ENCODE results near the gene AKNA. TPM values are rescaled to one million over a fixed set of nuclear protein-coding genes. Genes with fewer than 3 reads are reported as not detected.

The AKNA gene
- polyA plus RNA-seq, 1 donor from 2014 or later: 1.2 TPM

DNA sequence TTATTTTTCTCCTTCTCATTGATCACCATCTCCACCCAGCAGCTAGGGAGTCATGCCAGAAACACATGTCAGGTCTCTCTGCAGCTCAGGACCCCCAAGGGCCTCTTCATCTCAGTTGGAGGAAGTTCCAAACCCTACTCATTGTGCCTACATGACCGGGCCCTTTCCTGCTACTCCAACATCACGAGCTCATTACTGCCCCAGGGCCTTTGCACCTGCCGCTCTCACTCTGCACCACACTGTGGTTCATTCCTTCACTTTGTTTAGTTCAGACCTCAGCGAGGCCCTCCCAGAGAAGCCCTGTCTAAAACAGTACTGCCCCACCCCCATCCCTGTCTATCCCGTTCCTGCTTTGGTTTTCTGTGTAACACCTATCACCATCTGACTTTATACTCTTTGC lies 22.1 kb upstream of the AKNA start:
- Histone ChIP-seq H3K9me3 (ENCODE audit: low read length) (no peaks in the 10 kb centered on the region), H3K4me2 (ENCODE audit: low read length) (no peak overlapping the region), H3K9me2 (ENCODE audit: insufficient read depth, low read length) (no peaks in the 10 kb centered on the region), H3K27me3 (ENCODE audit: insufficient read depth, low read depth, low read length) (no peaks in the 10 kb centered on the region), H3F3A (ENCODE audit: insufficient read depth, low read length, poor library complexity, severe bottlenecking) (no peaks in the 10 kb centered on the region), H2AFZ (ENCODE audit: low read depth, low read length) (no peak overlapping the region), H3K36me3 (ENCODE audit: insufficient read depth, low read length) (no peaks in the 10 kb centered on the region), H3K9ac (ENCODE audit: low read length) (no peak overlapping the region), H3K79me2 (replicated peaks; ENCODE audit: insufficient read depth, low read length) (no peaks in the 10 kb centered on the region), H3K27ac (ENCODE audit: low read length) (no peak overlapping the region), H4K20me1 (ENCODE audit: insufficient read depth) (no peaks in the 10 kb centered on the region), H3K4me3 (ENCODE audit: low read length) (no peak overlapping the region)
- TF ChIP-seq, protein P1, sequence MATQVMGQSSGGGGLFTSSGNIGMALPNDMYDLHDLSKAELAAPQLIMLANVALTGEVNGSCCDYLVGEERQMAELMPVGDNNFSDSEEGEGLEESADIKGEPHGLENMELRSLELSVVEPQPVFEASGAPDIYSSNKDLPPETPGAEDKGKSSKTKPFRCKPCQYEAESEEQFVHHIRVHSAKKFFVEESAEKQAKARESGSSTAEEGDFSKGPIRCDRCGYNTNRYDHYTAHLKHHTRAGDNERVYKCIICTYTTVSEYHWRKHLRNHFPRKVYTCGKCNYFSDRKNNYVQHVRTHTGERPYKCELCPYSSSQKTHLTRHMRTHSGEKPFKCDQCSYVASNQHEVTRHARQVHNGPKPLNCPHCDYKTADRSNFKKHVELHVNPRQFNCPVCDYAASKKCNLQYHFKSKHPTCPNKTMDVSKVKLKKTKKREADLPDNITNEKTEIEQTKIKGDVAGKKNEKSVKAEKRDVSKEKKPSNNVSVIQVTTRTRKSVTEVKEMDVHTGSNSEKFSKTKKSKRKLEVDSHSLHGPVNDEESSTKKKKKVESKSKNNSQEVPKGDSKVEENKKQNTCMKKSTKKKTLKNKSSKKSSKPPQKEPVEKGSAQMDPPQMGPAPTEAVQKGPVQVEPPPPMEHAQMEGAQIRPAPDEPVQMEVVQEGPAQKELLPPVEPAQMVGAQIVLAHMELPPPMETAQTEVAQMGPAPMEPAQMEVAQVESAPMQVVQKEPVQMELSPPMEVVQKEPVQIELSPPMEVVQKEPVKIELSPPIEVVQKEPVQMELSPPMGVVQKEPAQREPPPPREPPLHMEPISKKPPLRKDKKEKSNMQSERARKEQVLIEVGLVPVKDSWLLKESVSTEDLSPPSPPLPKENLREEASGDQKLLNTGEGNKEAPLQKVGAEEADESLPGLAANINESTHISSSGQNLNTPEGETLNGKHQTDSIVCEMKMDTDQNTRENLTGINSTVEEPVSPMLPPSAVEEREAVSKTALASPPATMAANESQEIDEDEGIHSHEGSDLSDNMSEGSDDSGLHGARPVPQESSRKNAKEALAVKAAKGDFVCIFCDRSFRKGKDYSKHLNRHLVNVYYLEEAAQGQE (IDR thresholded peaks at IDR 0.05; ENCODE audit: borderline replicate concordance): no peak
- TF ChIP-seq EP300 (conservative IDR thresholded peaks at IDR 0.05; ENCODE audit: poor library complexity, severe bottlenecking): no peak
- no peak for TF ChIP-seq EZH2 (IDR thresholded peaks at IDR 0.05; ENCODE audit: borderline replicate concordance, insufficient read depth, low read length, poor library complexity, severe bottlenecking)
- no peak for TF ChIP-seq TAF1 (IDR thresholded peaks at IDR 0.05; ENCODE audit: low read depth)
- TF ChIP-seq MXI1 (conservative IDR thresholded peaks at IDR 0.05; ENCODE audit: poor library complexity, severe bottlenecking): no peak
- no peak for TF ChIP-seq SMC3 (conservative IDR thresholded peaks at IDR 0.05; ENCODE audit: poor library complexity)
- TF ChIP-seq CTCF (IDR thresholded peaks at IDR 0.05; ENCODE audit: poor library complexity, severe bottlenecking): no peak
- no peak for TF ChIP-seq RAD21 (conservative IDR thresholded peaks at IDR 0.05)
- TF ChIP-seq POLR2AphosphoS5 (IDR thresholded peaks at IDR 0.05): no peak

- no peak overlapping the region for H3K4me2 ChIP-seq (ENCODE audit: low read length)
- no peaks in the 10 kb centered on the region for H3K36me3 ChIP-seq (ENCODE audit: insufficient read depth, low read length)
- no peak overlapping the region for H3K9ac ChIP-seq (ENCODE audit: low read length)
- TF ChIP-seq, protein P1 (IDR thresholded peaks at IDR 0.05; ENCODE audit: borderline replicate concordance): no peak
- TF ChIP-seq POLR2AphosphoS5 (IDR thresholded peaks at IDR 0.05) (no peak), RAD21 (conservative IDR thresholded peaks at IDR 0.05) (no peak), CTCF (IDR thresholded peaks at IDR 0.05; ENCODE audit: poor library complexity, severe bottlenecking) (no peak), EZH2 (IDR thresholded peaks at IDR 0.05; ENCODE audit: borderline replicate concordance, insufficient read depth, low read length, poor library complexity, severe bottlenecking) (no peak), EP300 (conservative IDR thresholded peaks at IDR 0.05; ENCODE audit: poor library complexity, severe bottlenecking) (no peak), TAF1 (IDR thresholded peaks at IDR 0.05; ENCODE audit: low read depth) (no peak), MXI1 (conservative IDR thresholded peaks at IDR 0.05; ENCODE audit: poor library complexity, severe bottlenecking) (no peak), SMC3 (conservative IDR thresholded peaks at IDR 0.05; ENCODE audit: poor library complexity) (no peak)
- H3K27me3 ChIP-seq (ENCODE audit: insufficient read depth, low read depth, low read length): no peaks in the 10 kb centered on the region
- no peak overlapping the region for H3K27ac ChIP-seq (ENCODE audit: low read length)
- no peak overlapping the region for H3K4me3 ChIP-seq (ENCODE audit: low read length)
- H2AFZ ChIP-seq (ENCODE audit: low read depth, low read length): no peak overlapping the region
- H4K20me1 ChIP-seq (ENCODE audit: insufficient read depth): no peaks in the 10 kb centered on the region
- no peaks in the 10 kb centered on the region for H3F3A ChIP-seq (ENCODE audit: insufficient read depth, low read length, poor library complexity, severe bottlenecking)
- H3K9me2 ChIP-seq (ENCODE audit: insufficient read depth, low read length): no peaks in the 10 kb centered on the region
- H3K79me2 ChIP-seq (replicated peaks; ENCODE audit: insufficient read depth, low read length): no peaks in the 10 kb centered on the region
- no peaks in the 10 kb centered on the region for H3K9me3 ChIP-seq (ENCODE audit: low read length)
These were observed 21.5 kb upstream of the AKNA start for GRCh38 chr9:114409103-114409780.
